Medulla oblongata (tissue), 1 donor: ENCODE results near the gene GRHPR.
"Not testable (repeated sequence)": the region's sequence is repeated elsewhere in the genome, so short reads cannot be mapped to it uniquely, and the experiment has no call there.

Source experiments
- DNase-seq: peaks from one replicate; pipeline ENCODE4 v3.0.0-alpha.2; 2015; ENCODE audit errors: extremely low spot score

The GRHPR gene

GRCh38 chr9:37447111-37447510, 24.6 kb downstream of the GRHPR start:
- no peak for DNase-seq

GRCh38 chr9:37449862-37450632, 27.6 kb downstream of the GRHPR start:
- peak; percentile 88 for DNase-seq

GRCh38 chr9:37451628-37452027, 29.1 kb downstream of the GRHPR start:
- no peak for DNase-seq

GRCh38 chr9:37452611-37453010, 30.1 kb downstream of the GRHPR start:
- no peak for DNase-seq

- no peak for DNase-seq
Observed at GRCh38 chr9:37453827-37454226, 31.3 kb downstream of the GRHPR start.

GRCh38 chr9:37454238-37454637, 31.7 kb downstream of the GRHPR start:
- DNase-seq: no peak

GRCh38 chr9:37455884-37456647, 33.6 kb downstream of the GRHPR start:
- DNase-seq: no peak

- no peak for DNase-seq
Observed at GRCh38 chr9:37456817-37457216, 34.3 kb downstream of the GRHPR start.

- DNase-seq: no peak
Observed at GRCh38 chr9:37464006-37464405, 41.5 kb downstream of the GRHPR start.

- peak; percentile 71 for DNase-seq
Observed at GRCh38 chr9:37464426-37465248, 42.1 kb downstream of the GRHPR start.

- DNase-seq: peak; percentile 100
Observed at GRCh38 chr9:37465249-37466036, 42.9 kb downstream of the GRHPR start, which contains the start of gene ZBTB5. TSS of gene ZBTB5 (minus strand) at chr9:37465450. CDS start at chr9:37442551, 22,899 bp downstream.

GRCh38 chr9:37466037-37466709, 43.7 kb downstream of the GRHPR start:
- peak; percentile 63 for DNase-seq

GRCh38 chr9:37467530-37467929, 45.0 kb downstream of the GRHPR start:
- not testable (repeated sequence) for DNase-seq

- DNase-seq: no peak
Observed at GRCh38 chr9:37468620-37469019, 46.1 kb downstream of the GRHPR start.

- peak; percentile 29 for DNase-seq
Observed at GRCh38 chr9:37471942-37472684, 49.6 kb downstream of the GRHPR start.

GRCh38 chr9:37473982-37474381, 51.5 kb downstream of the GRHPR start:
- not testable (repeated sequence) for DNase-seq

GRCh38 chr9:37474438-37474837, 51.9 kb downstream of the GRHPR start:
- no peak for DNase-seq

GRCh38 chr9:37476930-37477329, 54.4 kb downstream of the GRHPR start:
- DNase-seq: no peak

GRCh38 chr9:37477443-37477842, 54.9 kb downstream of the GRHPR start:
- not testable (repeated sequence) for DNase-seq
